ENCODE data around the gene PRR36.
"Not testable (repeated sequence)": the region's sequence is repeated elsewhere in the genome, so short reads cannot be mapped to it uniquely, and the experiment has no call there.

The PRR36 gene

DNA sequence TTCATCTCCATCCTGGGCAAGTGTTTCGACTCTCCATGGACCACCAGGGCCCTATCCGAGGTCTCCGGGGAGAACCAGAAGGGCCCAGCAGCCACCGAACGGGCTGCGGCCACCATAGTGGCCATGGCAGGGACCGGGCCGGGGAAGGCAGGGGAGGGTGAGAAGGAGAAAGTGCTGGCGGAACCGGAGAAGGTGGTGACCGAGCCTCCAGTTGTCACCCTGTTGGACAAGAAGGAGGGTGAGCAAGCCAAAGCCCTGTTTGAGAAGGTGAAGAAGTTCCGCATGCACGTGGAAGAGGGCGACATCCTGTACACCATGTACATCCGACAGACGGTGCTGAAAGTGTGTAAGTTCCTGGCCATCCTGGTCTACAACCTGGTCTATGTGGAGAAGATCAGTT, 24.8 kb upstream of the PRR36 start:
- no peak for DNase-seq (ENCODE audit: low spot score)

DNA sequence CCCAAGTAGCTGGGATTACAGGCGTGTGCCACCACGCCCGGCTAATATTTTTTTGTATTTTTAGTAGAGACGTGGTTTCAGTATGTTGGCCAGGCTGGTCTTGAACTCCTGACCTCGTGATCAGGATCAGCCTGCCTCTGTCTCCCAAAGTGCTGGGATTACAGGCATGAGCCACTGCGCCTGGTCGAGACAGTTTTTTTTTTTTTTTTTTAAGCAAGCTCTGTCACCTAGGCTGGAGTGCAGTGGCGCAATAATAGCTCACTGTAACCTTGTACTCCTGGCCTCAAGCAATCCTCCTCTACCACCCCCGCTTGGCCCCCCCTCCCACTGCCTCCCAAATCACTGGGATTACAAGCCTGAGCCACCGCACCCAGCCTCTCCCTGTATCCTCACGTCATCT, 23.1 kb upstream of the PRR36 start:
- DNase-seq (ENCODE audit: low spot score), result no peak

DNA sequence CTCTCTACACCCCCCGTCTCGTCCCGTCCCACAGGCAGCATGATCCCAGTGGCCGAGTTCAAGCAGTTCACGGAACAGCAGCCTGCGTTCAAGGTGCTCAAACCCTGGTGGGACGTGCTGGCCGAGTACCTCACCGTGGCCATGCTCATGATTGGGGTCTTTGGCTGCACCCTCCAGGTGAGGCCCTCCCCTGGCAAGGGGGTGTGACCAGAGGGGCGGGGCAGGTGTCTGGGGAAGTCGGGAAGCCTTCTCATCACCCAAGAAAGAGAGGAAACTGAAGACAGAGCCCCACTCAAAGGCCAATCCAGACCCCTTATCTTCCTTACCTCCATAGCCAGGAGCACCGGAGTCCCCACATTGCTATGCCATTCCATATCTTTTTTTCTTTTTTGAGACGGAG, 21.4 kb upstream of the PRR36 start:
- DNase-seq (ENCODE audit: low spot score), result no peak

DNA sequence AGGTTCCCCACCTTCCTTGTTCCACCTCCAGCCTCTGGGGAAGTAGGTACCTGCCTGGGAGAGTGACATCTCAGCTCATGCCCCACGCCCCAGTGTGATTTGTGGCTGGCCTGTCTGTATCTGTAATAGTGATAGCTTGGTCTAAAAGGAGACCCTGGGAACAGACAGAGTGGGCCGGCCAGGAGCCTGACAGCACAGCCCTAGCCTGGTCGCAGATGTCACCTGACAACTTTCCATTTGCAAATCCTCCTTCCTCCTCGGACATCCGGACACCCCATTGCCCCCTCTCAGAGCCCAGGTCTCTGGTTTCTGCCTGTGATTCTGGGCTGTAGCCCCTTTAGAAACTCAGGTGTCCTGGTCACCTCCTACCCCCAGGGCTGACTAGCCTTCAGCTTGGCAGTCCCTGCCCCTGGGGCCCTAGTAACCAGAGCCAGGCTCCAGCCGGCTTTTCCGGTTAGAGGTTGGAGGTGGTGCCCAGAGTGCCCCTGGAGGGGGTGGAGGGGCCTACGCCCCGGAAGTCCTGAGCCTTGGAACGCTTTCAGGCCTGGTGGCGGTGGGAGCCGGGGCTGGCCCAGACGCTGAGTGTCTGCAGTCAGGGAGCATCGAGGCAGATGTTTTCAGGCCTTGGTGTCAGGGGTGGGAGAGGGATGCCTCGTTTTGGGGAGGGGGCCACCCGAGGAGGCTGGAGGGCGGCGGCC, 20.6 kb upstream of the PRR36 start:
- DNase-seq (ENCODE audit: low spot score), result no peak

DNA sequence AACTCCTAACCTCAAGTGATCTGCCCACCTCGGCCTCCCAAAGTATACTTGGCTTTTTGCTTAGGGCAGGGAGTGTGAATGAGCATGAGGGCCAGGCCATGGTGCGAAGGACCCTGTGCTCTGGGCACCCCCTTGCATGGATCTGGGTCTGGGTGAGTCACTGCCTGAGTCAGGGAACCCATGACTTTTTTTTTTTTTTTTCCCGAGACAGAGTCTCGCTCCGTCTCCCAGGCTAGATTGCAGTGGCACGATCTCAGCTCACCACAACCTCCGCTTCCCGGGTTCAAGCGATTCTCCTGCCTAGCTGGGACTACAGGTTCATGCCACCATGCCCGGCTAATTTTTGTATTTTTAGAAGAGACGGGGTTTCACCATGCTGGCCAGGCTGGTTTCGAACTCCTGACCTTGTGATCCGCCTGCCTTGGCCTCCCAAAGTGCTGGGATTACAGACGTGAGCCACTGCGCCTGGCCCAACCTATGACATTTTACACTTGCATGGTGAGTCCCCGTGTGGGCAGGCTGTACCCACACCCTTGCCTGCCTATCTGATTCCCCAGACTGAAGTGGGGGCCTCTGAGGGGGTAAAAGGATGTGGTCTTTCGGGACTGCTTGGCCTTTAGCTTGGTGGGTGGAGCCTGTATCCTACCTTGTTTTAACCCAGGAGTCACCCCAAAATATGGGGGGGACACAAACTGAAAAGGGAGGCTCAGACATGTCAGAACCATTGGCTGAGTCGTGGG, 19.3 kb upstream of the PRR36 start:
- not testable (repeated sequence) for DNase-seq (ENCODE audit: low spot score)

DNA sequence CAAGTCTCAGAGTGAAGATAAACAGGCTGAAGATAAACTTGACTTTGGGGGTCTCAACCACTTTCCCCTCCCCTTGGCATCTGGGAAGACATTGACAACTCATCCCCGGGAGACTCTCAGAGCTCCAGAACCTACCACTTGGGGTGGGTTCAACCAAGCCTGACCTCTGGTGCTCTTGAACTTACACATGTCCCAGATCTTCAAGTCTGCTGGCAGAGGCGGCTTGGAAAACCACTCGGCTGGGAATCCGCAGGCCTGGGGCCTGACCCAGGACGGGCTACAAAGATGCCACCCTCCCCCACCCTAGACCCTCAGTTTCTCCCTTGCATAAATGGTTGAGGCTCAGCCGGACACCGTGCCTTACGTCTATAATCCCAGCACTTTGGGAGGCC, 14.6 kb upstream of the PRR36 start:
- DNase-seq (ENCODE audit: low spot score), result no peak

DNA sequence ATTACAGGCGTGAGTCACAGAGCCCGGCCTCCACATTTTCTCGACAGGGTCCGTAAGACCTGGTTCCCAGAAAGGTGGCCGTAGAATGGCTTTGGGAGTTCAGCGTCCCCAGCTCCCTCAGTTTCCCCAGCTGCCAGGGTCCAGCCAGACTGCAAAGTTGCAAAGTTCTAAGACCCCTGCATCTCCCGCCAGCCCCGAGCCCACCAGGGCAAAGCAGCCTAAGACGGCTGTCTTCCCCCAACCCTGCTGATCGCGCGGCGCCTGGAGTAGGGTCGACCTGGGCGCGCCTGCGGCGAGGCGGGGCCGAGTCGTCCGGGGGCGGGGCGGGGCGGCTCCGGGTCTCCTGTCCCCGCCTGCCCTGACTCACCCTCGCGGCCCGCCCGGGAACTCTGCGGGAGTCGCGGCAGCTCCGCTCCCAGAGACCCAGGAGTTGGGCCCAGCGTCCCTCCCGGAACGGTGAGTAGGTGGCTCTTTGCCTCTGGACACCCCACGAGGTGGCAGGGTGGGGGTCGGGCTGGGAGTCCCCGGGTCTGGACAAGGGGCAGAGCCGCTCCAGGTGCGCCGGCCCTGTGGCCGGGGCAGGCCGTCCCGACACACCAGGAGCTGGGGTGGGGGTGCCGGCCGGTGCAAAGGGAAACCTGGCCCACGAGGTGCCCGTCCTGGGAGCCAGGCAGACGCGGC, 14.1 kb upstream of the PRR36 start, which contains the start of gene LRRC8E:
Gene LRRC8E, plus strand, starts transcription at position 366 of the 681 bp plus-strand sequence. CDS start 7,094 bp downstream, outside the sequence.
- peak; percentile 82 for DNase-seq (ENCODE audit: low spot score)

DNA sequence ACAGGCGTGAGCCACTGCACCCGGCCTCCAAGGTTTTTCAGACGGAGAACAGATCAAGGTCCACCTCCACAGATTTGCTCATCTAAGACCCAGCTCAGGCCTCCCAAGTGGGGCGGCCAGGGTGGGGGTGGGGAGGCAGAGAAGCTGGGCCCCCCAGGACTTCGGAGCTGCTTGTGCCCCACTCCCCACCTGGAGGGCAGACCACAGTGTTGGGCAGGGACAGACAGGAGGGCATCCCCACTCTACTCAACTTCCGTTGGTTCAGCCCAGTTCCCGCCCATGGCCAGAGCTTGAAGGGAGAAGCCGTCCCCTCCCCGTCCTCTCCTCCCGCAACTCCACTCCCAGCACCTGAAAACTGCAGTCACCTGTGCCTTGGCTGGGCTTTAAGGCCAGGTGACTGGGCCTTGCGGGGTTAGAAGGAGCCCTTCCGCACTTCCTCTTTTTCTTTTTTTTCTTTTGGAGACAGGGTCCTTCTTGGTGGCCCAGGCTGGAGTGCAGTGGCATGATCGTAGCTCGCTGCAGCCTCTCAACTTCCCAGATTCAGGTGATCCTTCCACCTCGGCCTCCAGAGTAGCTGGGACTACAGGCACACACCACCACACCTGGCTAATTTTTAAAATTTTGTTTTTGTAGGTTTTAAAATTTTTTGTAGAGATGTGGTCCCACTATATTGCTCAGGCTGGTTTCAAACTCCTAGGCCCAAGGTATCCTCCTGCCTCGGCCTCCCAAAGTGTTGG, 13.4 kb upstream of the PRR36 start:
- DNase-seq (ENCODE audit: low spot score), result no peak

DNA sequence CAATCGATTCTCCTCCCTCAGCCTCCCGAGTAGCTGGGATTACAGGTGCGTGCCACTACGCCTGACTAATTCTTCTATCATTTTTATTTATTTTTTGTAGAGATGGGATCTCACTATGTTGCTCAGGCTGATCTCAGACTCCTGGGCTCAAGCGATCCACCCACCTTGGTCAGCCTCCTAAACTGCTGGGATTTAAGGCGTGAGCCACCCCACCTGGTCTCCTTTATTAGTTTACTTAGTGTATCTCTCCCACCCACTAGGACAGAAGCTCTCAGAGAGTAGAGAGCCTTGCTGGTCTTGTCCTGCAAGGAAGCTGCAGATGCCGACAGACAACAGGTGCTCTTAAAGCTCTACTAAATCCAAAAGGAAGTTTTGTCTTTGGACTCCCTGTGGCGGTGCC, 11.6 kb upstream of the PRR36 start:
- no peak for DNase-seq (ENCODE audit: low spot score)

DNA sequence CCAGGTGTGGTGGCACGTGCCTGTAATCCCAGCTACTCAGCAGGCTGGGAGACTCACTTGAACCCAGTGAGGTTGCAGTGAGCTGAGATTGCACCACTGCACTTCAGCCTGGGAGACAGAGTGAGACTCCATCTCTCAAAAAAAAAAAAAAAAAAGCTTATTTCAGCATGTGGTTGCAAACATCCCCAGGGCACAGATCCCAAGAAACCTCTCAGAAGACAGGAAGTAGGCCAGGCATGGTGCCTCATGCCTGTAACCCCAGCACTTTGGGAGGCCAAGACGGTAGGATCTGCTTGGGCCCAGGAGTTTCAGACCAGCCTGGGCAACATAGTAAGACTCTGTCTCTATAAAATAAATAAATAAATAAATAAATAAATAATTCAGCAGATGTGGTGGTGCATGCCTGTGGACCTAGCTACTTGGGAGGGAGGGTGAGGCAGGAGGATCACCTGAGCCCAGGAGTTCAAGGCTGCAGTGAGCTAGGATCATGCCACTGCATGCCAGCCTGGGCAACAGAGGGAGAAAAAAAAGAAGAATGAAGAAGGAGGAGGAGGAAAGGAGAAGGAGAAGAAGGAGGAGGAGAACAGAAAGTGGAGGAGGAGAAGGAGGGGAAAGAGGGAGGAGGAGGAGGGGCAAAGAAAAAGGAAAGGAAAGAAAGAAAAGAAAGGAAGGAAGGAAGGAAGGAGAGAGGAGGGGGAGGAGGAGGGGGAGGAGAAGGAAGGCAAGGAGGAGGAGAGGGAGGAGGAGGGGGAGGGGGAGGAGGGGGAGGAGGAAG, 9.8 kb upstream of the PRR36 start:
- DNase-seq (ENCODE audit: low spot score), result no peak

DNA sequence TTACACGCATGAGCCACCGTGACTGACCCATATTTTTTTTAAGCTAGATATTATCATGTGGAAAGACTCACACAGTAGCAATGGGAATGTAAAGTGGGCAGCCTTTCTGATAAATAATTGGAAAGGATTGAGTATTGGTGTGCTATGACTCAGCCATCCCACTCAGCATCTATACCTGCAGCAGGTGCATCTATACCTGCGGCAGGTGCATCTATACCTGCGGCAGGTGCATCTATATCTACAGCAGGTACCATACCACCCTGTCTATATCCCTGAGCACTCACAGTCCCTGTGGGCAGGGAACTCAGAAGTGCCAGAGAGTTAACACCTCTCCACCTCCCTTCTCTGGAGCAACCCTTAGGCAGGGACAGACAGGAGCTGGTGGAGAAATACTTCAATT, 8.9 kb upstream of the PRR36 start:
- no peak for DNase-seq (ENCODE audit: low spot score)

DNA sequence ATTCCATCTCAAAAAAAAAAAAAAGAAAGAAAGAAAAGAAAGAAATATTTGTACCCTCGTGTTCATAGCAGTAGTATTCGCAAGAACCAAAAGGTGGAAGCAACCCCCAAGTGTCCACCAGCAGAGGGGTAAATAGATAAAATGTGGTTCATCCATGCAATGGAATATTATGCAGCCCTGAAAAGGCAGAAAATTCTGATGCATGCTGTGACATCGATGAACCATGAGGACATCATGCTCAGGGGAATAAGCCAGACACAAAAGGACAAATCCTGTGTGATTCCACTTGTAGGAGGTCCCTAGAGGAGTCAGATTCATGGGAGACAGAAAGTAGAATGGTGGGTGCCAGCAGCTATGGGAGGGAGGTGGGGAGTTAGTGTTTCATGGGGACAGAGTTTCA, 7.7 kb upstream of the PRR36 start:
- no peak for DNase-seq (ENCODE audit: low spot score)

DNA sequence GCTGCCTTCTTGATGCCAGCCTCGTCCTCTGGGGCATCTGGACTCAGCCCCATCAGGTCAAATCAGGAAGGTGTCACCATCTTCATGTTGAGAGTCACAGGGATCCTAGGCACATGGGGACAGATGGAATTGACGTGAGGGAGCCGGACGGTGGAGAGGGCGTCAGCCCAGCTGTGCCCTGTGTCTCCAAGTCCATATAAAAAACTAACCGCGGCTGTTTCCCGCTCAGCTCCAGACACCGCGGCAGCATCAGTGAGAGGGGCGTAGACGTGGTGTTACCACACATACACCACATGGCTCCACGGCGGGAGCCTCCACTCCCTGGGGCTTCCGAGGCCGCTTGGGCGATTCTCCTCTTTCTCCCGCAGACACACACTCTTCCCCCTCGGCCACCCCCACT, 5.6 kb upstream of the PRR36 start:
- DNase-seq (ENCODE audit: low spot score), result no peak

DNA sequence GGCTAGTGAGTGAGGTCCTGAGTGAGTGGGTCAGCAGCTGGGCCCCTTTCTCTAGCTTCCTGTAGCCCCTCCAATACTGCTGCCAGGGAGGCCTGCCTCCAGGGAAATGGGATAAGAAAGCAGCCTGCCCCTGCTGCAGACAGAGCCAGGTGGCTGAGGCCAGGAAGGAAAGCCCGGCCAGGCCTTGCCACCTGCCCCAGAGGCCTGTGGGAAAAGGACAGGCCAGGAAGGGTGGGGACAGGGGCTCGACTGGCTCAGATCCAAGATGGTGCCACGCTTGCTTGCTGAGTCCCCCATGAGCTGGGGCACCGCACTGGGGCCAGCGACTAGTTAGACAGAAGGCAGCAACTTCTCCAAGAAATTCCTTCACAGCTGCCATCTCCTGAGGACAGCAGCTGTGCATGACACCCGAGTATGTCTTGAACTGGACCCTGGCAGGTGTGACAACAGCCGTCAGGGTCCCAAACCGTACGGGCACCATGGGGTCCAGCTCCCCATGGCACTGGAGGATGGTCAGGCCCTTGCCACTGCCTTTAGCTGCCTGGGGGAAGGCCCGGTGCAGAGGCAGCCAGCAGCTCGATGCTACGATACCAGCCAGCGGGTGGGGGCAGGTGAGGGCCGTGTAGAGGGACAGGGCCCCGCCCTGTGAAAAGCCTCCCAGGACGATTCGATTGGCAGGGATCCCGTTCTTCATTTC, 5.1 kb upstream of the PRR36 start:
- no peak for DNase-seq (ENCODE audit: low spot score)

DNA sequence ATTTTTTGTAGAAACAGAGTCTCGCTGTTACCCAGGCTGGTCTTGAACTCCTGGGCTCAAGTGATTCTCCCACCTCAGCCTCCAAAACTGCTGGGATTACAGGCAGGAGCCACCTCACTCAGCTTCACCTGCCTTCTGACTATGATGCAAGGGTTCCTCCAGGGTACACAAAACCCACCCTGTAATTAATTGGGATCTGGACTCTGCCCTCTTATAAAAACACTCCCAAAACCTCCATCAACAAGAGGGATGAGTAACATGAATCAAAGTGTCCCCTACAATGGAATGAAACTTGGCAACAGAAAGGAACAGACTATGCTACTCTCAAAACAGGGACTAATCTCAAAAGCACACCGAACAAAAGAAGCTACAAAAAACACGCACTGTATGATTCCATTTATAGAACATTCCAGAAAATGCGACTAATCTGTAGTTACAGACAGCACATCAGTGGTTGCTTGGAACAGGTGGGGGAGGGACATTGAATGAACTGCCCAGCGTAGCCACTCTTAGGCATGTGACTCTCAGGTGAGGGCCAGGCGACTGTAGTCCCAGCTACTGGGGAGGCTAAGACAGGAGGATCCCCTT, 3.2 kb upstream of the PRR36 start:
- DNase-seq (ENCODE audit: low spot score), result no peak

DNA sequence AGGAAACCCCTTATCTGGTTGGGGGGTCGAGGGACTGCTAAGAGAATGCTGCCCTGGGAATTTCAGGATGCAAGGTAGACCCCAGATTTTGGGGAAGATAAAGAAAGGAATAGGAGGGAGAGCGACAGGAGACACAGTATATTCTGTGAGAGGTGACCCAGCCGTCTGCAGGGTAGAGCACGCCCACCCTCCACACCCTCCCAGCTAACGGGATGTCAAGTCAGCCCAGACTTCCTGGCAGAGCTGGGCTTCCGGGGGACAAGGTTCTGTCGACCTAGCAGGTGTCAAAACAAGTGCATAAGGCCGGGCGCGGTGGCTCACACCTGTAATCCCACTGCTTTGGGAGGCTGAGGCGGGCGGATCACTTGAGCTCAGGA, 695 bp upstream of the PRR36 start:
- no peak for DNase-seq (ENCODE audit: low spot score)

DNA sequence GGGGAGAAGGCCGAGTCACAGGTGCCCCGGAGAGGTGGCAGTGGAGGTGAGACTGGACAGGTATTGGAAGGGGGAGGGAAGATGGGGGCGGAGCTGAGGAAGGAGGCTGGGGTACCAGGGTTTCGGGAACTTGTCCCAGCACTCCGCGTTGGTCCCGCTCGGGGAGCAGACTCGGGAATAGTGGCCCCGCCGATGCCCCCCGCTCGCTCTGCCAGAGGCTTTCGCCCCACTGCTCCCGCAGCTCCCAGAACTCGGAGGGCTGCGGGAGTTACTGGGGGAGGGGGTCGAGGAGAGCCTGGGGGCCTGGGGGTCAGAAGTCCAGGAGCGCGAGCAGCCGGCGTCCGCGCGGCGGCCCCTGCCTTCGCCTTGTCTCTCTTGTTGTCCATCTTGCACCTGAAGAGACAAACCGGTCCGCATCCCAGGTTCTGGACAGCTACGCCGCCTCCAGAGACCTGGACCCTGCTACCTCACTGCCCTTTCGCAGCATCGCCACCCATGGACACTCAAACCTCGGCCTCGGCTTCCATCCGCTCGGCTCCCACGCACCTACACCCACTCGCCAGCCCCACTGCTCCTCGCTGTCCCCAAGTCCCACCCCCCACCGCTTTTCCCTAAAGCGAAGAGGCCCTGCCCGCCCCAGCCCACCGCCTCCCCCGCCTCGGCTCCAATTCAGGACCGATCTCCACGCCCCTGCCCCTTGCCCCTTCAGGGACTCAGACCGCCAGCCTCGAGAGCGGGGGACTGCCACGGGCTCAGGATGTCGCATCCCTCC, 700 bp downstream of the PRR36 start:
- no peak for DNase-seq (ENCODE audit: low spot score)

DNA sequence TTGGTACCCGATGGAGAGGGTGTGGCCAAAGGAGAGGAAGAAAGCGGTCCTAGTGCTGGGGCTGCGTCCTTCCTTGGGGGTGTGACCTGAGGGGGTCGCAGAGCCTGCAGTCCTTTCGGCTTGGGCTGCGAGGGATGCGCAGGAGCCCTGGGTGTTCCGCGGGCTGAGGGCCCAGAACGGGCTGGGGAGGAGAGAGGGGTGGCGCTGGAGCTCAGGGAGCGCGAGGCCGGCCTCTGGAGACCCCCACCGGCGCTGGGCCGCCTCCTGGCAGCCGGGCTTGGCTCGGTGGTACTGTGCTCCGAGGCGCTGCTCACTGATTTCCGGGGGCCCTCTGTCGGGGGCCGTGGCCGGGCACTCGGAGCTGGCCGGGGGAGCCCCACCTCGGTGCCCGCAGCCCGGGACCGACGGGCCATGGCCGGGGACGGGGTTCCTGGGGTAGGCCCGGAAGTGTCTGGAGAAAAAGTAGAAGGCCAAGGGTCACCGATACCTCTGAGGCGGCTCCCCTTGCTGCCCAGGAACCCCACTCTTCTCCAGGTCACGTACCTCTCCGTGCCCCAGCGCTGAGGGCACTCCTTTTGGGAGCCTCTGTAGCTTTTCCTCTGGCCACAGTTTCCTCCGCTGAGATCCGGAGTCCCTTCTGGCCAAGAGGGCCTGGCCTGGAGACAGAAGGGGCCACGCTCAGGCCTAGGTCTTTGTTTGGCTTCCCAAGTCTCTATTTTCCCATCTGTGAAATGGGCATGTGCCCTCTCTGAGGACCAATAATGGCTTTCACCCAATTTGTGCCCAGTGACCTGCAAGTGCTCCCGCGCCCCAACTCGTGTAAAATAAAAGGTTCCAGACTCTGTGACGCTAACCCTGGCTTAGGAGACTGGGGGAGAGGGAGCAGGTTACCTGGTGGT, 1.6 kb downstream of the PRR36 start:
- no peak for DNase-seq (ENCODE audit: low spot score)

Data from ecto neural progenitor cell (in vitro differentiated cells).